Astrocyte (in vitro differentiated cells and primary cell): ENCODE measurements around the gene TSGA10.

Experiments used
- EZH2 ChIP-seq: IDR thresholded peaks from 2 replicates; pipeline ENCODE4 v1.6.1; 2012; ENCODE audit warnings: mild to moderate bottlenecking, low read length, inconsistent platforms; ENCODE audit not compliant: insufficient read depth
- TF ChIP-seq, protein P1 (sequence below): IDR thresholded peaks from 2 replicates; pipeline ENCODE4 v1.5.1; 2011; ENCODE audit warnings: low read depth, mild to moderate bottlenecking, inconsistent platforms, low read length, moderate library complexity; ENCODE audit not compliant: insufficient read depth

DNA sequence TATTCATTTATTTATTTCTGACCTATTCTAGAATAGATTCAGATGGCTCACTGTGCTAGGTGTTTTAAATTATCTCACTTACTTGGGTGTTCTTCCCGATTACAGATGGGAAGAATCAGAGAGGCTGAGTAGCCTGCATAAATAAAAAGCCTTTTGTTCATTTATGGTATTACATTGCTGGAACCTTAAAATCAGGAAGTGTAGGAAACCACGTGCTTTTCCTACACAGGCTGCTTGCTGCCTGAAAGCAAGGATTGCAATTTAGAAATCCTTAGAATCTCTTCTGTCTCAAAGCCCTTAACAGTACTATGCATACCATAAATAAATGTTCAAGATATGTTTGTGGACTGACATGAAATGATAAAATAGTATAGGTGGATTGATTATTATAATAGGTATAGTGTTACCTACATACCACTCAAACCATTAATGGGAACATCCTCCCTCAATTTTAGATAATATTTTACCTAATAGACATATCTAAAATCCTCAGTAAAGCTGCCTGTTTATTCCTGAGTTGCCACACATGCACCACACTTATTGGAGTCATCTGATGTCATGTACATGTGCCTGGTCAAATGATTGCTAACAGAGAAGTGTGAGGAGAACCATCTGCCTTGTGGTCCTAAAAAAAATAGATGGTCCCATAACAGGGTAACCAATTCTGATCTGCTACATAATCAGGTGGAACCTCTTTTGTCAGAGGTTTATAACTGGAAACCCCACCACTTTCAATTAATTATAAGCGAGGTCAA, 86.7 kb downstream of the TSGA10 start:
- TF ChIP-seq, protein P1, sequence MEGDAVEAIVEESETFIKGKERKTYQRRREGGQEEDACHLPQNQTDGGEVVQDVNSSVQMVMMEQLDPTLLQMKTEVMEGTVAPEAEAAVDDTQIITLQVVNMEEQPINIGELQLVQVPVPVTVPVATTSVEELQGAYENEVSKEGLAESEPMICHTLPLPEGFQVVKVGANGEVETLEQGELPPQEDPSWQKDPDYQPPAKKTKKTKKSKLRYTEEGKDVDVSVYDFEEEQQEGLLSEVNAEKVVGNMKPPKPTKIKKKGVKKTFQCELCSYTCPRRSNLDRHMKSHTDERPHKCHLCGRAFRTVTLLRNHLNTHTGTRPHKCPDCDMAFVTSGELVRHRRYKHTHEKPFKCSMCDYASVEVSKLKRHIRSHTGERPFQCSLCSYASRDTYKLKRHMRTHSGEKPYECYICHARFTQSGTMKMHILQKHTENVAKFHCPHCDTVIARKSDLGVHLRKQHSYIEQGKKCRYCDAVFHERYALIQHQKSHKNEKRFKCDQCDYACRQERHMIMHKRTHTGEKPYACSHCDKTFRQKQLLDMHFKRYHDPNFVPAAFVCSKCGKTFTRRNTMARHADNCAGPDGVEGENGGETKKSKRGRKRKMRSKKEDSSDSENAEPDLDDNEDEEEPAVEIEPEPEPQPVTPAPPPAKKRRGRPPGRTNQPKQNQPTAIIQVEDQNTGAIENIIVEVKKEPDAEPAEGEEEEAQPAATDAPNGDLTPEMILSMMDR, result no peak
- TF ChIP-seq EZH2, result no peak
